GM18858 (cell line): ENCODE data around the gene ANK2.

ENCODE experiments used
- ATAC-seq: cut with Tn5 transposase; IDR thresholded peaks from one replicate; pipeline ENCODE4 v1.9.1; 2021; ENCODE audit not compliant: unreplicated experiment

Gene ANK2

DNA sequence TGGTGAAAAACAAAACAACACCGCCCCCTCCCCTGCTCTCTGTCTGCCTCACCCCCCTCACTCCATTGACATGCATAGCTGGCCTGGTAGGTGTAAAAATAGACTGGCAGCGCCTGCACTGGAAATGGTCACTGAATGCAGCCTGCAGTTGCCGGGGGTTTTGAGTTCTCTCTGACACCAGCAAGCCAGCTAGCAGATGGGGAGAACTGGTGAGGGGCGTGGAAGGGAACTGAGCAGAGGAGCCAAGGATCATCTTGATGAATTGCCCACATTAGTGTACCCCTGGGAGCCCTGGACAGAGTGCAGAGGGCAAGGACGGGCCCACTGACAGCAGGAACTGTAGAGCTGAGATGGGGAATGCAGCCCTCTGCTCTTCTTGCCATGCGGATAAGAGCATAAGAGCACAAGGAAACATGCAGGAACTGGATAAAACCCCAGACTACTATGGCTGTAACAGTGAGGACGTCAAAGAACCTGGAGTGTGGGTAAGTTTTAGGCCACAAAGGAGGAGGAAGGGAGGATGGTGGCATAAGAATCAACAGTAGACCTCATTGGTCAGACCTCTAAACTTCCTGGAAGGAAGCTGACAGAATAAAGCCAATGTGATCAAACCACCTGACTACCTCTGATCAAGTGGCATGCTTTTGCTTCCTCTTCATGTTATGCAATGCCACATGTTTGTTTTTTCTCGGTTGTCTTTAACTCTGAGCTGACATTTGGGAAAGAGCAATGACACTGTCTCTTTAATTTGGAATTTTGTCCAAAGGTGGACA, 96.3 kb downstream of the ANK2 start:
- ATAC-seq, result no peak

- ATAC-seq, result peak; percentile 81
These were observed 97.5 kb downstream of the ANK2 start for GRCh38 chr4:113146876-113147358.

DNA sequence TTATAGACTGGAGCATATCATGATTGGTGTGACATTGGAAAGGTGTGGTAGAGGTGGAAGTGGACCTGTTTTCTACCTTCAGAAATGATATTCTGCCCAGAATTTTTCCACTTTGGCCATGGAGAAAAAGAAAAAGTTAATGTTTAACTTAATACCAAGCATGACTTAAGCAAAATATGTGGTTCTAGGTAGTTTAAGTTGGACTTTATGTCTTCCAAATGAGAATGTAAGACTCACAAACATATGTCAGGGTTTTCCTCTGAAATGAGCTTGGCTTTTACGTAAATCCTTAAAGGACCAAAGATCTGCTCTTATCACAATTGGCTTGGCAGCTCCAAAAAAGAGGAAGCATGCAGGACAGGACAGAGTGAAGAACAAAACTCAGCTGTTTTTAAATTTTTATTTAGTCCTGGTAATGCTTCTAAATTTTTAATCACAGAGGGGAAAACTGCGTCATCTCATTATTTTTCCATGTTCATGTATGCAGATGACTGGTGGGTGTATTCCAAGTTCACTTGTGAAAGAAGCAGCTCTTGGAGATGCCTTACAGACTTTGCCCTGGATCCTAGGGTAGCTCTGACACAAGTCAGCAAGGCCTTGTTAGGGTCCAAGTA, 98.2 kb downstream of the ANK2 start:
- no peak for ATAC-seq

DNA sequence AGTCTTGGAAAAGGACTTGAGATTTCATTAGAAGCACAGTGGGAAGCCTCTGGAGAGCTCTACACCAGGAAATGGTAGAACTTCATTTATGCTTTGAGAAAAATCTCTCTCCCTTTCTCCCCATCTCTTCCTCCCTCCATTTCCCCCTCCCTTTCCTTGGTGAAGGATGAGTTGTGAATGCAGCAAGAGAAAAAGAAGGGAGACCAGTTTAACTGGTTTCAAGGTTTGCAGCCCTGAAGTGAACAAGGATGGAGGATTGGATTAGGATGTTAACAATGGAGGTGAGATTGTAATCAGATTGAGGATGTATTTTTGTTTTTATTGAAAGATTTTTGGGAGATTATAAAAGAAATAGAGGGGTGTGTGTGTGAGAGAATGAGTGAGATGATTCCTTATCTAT, 99.5 kb downstream of the ANK2 start:
- ATAC-seq, result no peak

GRCh38 chr4:113153529-113154101, 104.2 kb downstream of the ANK2 start:
- ATAC-seq, result no peak

GRCh38 chr4:113154281-113154680, 104.8 kb downstream of the ANK2 start:
- ATAC-seq, result no peak

- ATAC-seq, result no peak
These were observed 107.8 kb downstream of the ANK2 start for GRCh38 chr4:113157086-113157857.

DNA sequence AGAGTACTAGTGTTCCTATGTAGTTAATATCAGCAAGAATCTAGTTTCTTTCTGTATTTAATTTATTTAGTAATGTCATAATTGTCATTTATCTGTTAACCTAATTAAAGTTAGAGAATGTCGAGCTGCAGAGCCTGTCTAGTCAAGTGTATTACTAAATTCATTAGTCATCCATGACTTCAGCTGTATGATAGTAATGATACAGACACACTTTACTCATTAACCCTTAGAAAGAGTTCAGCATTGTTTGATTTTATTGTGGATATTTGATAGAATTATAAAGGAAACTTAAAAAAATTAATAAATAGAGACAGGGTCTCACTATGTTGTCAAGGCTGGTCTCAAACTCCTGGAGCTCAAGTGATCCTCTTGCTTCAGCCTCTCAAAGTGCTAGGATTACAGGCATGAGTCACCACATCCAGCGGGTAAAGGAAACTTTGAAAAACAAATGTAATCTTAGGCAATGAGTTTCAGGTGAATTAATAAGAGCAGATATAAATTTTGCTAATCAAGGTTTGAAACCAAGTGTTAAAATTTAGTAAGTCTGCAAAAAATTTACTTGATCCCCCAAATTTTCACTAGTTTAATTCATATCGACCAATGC, 110.6 kb downstream of the ANK2 start:
- ATAC-seq, result no peak

- ATAC-seq, result no peak
These were observed 111.1 kb downstream of the ANK2 start for GRCh38 chr4:113160548-113160947.

- no peak for ATAC-seq
These were observed 112.6 kb downstream of the ANK2 start for GRCh38 chr4:113162089-113162488.

GRCh38 chr4:113169368-113169767, 119.9 kb downstream of the ANK2 start:
- no peak for ATAC-seq

DNA sequence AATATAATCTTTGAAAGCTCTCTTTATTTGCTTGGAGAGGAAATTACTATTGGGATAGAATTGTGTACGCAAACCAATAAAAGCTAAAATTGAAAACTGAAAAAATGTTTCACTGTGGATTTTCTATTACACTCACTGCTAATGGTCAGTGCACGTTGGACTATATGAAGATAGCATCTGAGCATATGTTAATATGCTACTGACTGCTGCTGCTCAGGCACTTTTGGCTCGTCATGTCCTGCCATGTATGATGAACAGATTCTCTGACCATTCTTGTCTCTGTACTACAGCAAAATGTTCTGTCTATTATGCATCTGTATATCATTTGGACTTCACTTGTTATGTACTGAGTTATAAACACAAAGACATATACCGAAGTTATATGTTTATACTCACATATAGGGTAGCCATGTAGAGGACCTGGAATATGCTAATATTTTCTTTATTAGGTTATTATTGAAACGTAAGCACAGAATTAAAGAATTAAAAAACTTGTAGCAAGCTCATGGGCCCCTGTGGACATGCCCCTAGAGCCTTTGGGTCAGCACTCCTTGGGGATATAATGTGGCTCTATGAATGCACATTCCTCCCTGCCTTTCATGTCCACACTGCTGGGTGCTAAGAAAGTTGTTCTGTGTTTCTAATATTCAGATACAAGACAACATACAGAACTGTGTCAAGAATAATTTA, 120.8 kb downstream of the ANK2 start:
- no peak for ATAC-seq

- no peak for ATAC-seq
These were observed 121.5 kb downstream of the ANK2 start for GRCh38 chr4:113170805-113171468.

DNA sequence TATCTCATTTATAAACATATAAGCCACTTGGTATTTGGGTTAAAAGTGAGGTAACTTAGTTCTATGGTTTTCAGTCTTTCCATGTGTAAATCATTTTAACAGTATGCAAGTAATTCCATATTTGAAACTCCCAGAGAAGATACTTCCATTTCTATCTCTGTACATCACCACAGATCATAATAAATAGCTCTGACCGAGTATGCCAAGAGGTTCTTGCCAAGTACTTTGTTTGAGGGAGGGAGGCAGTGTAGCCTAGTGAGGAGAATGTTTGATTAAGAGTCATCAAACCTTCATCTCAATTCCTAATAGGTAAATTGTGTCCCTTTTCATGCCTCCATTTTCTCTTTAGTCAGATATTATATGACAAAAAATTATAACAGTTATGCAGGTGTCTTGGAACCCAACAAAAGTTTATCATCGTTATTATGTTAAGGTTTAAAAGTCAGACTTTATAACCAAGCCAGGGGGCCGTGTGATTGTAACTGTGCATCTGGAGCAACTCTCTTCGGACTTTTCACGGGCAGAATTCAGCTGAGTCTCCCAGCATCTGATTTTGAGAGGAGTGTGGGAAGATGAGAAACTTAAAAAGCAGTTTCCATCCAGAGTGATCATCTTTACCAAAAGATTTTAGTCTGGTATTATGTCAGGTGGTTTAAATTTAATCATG, 123.8 kb downstream of the ANK2 start:
- no peak for ATAC-seq

- ATAC-seq, result no peak
These were observed 124.4 kb downstream of the ANK2 start for GRCh38 chr4:113173793-113174264.

DNA sequence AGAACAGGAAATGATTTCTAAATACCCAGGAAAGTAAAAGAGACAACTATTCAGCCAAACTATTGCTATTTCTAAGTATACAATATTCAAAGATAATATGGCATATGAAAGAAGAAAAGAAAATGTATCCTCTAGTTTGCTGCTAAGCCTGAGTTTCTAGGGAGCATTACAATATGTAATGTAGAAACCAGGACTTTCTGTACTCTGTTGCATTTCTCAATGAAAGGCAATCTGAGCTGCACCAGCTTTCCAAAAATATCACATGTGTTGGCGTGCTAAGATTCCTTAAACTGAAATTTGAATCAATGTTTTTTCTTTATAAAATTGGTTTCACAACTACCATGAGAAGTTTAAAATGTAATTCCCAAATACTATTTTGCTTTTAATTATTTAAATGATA, 129.6 kb downstream of the ANK2 start:
- ATAC-seq, result no peak

DNA sequence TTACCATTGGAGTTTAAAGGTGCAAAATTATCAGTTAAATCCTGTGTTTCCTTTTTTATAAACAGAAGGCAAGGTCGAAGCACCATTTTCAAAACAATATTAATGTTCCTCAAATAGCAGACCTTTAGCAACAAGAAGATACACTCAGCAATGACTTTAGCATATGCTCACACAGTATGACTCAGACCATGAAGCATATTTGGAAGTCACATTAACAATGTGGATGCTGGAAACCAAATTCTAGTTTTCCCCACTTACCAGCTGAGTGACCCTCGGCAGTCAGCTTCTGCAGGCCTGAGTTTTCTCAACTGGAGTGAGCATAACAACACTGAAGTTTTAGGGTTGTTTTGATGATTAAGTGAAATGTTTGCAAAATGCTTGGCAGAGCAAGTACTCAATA, 130.5 kb downstream of the ANK2 start:
- ATAC-seq, result no peak

GRCh38 chr4:113181289-113182007, 132.0 kb downstream of the ANK2 start:
- no peak for ATAC-seq
